Measurements from ENCODE around the gene ZNF408.

The ZNF408 gene

GRCh38 chr11:46679241-46680163 is 21.3 kb upstream of the ZNF408 start:
- TF ChIP-seq, protein P1, sequence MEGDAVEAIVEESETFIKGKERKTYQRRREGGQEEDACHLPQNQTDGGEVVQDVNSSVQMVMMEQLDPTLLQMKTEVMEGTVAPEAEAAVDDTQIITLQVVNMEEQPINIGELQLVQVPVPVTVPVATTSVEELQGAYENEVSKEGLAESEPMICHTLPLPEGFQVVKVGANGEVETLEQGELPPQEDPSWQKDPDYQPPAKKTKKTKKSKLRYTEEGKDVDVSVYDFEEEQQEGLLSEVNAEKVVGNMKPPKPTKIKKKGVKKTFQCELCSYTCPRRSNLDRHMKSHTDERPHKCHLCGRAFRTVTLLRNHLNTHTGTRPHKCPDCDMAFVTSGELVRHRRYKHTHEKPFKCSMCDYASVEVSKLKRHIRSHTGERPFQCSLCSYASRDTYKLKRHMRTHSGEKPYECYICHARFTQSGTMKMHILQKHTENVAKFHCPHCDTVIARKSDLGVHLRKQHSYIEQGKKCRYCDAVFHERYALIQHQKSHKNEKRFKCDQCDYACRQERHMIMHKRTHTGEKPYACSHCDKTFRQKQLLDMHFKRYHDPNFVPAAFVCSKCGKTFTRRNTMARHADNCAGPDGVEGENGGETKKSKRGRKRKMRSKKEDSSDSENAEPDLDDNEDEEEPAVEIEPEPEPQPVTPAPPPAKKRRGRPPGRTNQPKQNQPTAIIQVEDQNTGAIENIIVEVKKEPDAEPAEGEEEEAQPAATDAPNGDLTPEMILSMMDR (IDR thresholded peaks at IDR 0.05; ENCODE audit: low read depth, low read length, missing control alignments) = no peak
- DNase-seq (ENCODE audit: extremely low read depth, low read depth) = no peak
- H3K4me3 ChIP-seq (replicated peaks; ENCODE audit: low read depth, low read length) = no peak overlapping the region

DNA sequence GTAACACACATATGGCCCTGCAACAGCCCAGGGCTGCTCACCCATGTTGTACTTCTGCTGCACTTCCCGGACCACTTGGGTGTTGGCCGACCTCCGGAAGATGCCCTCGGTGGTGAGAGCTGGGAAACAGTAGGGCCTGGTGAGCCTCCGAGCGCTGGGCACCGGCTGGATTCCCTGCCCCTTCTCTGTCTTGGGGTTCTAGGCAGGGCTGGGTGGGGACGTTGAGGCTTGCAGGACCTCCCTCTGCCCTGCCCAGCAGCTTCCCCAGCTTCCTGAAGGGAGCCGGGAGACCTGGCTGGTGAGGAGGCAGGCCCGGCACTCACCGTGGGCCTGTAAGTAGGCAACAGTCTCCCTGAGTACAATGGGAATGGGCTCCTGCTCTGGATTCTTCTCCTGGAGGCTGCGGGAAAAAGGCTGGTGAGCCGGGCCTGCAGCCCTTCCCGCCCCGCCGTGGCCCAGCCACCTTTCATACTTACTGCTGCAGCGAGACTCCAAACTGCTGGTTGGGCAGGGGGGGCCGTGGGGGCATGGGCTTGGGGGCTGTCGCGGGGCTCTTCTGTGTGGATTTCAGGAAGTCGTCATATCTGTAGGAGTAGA is 20.6 kb upstream of the ZNF408 start:
- no peak overlapping the region for H3K4me3 ChIP-seq (replicated peaks; ENCODE audit: low read depth, low read length)
- no peak for DNase-seq (ENCODE audit: extremely low read depth, low read depth)
- TF ChIP-seq, protein P1 (IDR thresholded peaks at IDR 0.05; ENCODE audit: low read depth, low read length, missing control alignments) = no peak

DNA sequence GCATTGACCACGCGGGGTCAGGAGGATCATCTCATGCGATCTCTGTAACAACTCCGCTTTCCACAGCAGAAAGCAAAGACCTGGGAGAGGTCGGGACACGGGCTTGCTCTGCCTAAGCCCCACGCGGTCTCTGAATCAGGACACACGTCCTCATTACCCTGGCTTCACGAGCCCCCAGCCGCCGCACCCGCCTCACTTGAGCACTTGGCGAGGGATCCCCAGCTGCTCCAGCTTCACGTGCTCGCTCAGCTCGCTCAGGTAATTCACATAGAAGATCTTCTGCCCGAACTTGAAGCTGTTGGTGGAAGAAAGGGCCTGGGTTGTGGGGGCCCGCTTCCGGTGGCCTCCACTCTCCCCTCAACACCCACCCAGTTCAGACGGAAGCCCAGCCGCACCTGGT is 20.0 kb upstream of the ZNF408 start:
- H3K4me3 ChIP-seq (replicated peaks; ENCODE audit: low read depth, low read length) = no peak overlapping the region
- TF ChIP-seq, protein P1 (IDR thresholded peaks at IDR 0.05; ENCODE audit: low read depth, low read length, missing control alignments) = no peak
- DNase-seq (ENCODE audit: extremely low read depth, low read depth) = no peak

GRCh38 chr11:46681814-46682213 is 19.0 kb upstream of the ZNF408 start:
- H3K4me3 ChIP-seq (replicated peaks; ENCODE audit: low read depth, low read length) = no peak overlapping the region
- TF ChIP-seq, protein P1 (IDR thresholded peaks at IDR 0.05; ENCODE audit: low read depth, low read length, missing control alignments) = no peak
- no peak for DNase-seq (ENCODE audit: extremely low read depth, low read depth)

DNA sequence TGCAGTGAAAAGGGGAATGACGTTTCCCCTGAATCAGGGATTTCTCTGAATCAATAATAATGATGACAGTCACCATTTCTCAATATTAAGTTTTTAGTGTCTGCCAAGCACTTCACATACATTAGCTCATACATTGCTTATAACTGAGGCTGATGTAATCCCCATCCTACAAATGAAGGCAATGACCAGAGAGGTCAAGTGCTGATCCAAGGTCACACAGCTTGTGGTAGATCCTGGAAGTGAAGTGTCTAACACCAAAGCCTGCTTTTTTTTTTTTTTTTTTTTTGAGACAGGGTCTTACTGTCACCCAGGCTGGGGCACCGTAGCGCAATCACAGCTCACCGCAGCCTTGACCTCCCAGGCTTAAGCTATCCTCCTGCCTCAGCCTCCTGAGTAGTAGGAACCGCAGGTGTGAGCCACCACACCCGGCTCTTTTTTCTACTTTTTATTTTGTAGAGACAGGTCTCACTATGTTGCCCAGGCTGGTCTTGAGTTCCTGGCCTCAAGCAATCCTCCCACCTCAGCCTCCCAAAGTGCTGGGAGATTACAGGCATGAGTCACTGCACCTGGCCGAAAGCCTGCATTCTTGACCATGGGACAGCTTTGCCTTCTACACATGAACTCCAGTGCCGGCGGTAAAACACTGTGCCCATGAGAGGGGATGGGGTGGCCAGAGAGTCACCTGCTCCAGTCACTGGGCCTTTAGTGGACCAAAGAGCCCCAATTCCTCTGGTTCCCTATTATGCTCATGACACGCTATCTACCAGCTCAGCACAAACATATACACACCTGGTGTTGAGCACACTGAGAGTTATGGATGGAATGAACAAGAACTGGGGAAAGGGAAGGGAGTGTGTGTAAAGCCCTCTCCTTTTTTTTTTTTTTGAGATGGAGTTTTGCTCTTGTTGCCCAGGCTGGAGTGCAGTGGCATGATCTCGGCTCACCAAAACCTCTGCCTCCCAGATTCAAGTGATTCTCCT is 17.8 kb upstream of the ZNF408 start:
- TF ChIP-seq, protein P1 (IDR thresholded peaks at IDR 0.05; ENCODE audit: low read depth, low read length, missing control alignments) = no peak
- H3K4me3 ChIP-seq (replicated peaks; ENCODE audit: low read depth, low read length) = no peak overlapping the region
- DNase-seq (ENCODE audit: extremely low read depth, low read depth) = no peak

- no peak for DNase-seq (ENCODE audit: extremely low read depth, low read depth)
- H3K4me3 ChIP-seq (replicated peaks; ENCODE audit: low read depth, low read length) = no peak overlapping the region
- TF ChIP-seq, protein P1 (IDR thresholded peaks at IDR 0.05; ENCODE audit: low read depth, low read length, missing control alignments) = no peak
Measured at GRCh38 chr11:46684367-46684766, 16.5 kb upstream of the ZNF408 start.

Measured in HFF-Myc (cell line).